PC-9 (cell line): ENCODE data around the gene PAIP2B. TPM values are rescaled to one million over a fixed set of nuclear protein-coding genes. Genes with fewer than 3 reads are reported as not detected.
A peak's percentile ranks its signal among the peaks of the same experiment; 100 is the strongest.

Source experiments
- BruUV-seq: library from RNA; stranded (reverse); fragments of 400-500 nt; replicated peaks from 2 replicates; lab custom pipeline; 2021; lab: Mats Ljungman, UMichigan
- CTCF ChIA-PET: fragments of 300-600 bp; sonication (Branson Sonifier 250); formaldehyde crosslinking; loops from one replicate; lab custom pipeline; 2022; ENCODE audit warnings: antibody characterized with exemption; lab: Charles Lee
- POLR2A ChIA-PET: fragments of 300-600 bp; sonication (Branson Sonifier 250); formaldehyde crosslinking; loops from one replicate; lab custom pipeline; 2022; ENCODE audit warnings: antibody characterized with exemption; ENCODE audit not compliant: unreplicated experiment; lab: Charles Lee
- DNase-seq, 2 experiments: peaks; one replicate each; pipeline versions ENCODE4 v3.0.0 to v3.0.0-alpha.2; 2015 to 2022; ENCODE audit warnings: mixed read lengths in 1 of 2
- H2AFZ ChIP-seq: fragments of 200-600 bp; sonication (generic); 2 replicates; pipeline ENCODE4 v1.8.1; 2017; ENCODE audit warnings: antibody characterized with exemption
- H3F3A ChIP-seq: fragments of 200-600 bp; sonication (generic); 2 replicates; pipeline ENCODE4 v1.8.1; 2017; ENCODE audit warnings: antibody characterized with exemption, mild to moderate bottlenecking, low read depth; ENCODE audit not compliant: insufficient read depth
- H3K27ac ChIP-seq: fragments of 200-600 bp; sonication (generic); 2 replicates; pipeline ENCODE4 v1.6.1; 2016; ENCODE audit warnings: mixed run types
- H3K27me3 ChIP-seq: fragments of 200-600 bp; sonication (generic); 2 replicates; pipeline ENCODE4 v1.6.1; 2016; ENCODE audit warnings: low read depth, mixed run types; ENCODE audit not compliant: insufficient read depth
- H3K36me3 ChIP-seq: fragments of 200-600 bp; sonication (generic); 2 replicates; pipeline ENCODE4 v1.6.1; 2016; ENCODE audit warnings: low read depth, mixed run types
- H3K4me1 ChIP-seq: fragments of 200-600 bp; sonication (generic); replicated peaks from 2 replicates; pipeline ENCODE4 v1.6.1; 2016; ENCODE audit warnings: mixed run types; ENCODE audit not compliant: insufficient read depth
- H3K4me2 ChIP-seq: fragments of 200-600 bp; sonication (generic); 2 replicates; pipeline ENCODE4 v1.6.1; 2017; ENCODE audit warnings: mixed run types
- H3K4me3 ChIP-seq: fragments of 200-600 bp; sonication (generic); 2 replicates; pipeline ENCODE4 v1.6.1; 2016; ENCODE audit warnings: mixed run types
- H3K79me2 ChIP-seq: fragments of 200-600 bp; sonication (generic); 2 replicates; pipeline ENCODE4 v1.6.1; 2017; ENCODE audit warnings: low read depth, mixed run types
- H3K9me2 ChIP-seq: fragments of 200-600 bp; sonication (generic); 2 replicates; pipeline ENCODE4 v1.8.1; 2017; ENCODE audit warnings: mild to moderate bottlenecking; ENCODE audit not compliant: insufficient read depth
- H3K9me3 ChIP-seq: fragments of 200-600 bp; sonication (generic); 2 replicates; pipeline ENCODE4 v1.8.1; 2016; ENCODE audit warnings: low read depth; ENCODE audit not compliant: insufficient read depth
- H4K20me1 ChIP-seq: fragments of 200-600 bp; sonication (generic); 2 replicates; pipeline ENCODE4 v1.8.1; 2017; ENCODE audit not compliant: insufficient read depth
- EZH2 ChIP-seq: fragments of 200-600 bp; sonication (generic); IDR thresholded peaks from 2 replicates; pipeline ENCODE4 v1.8.0; 2017; ENCODE audit warnings: antibody characterized with exemption, low read depth
- intact Hi-C: fragments of 100-400 bp; cut with micrococcal nuclease; formaldehyde crosslinking; loops from one replicate; pipeline ENCODE4 v1.10.0; 2022; ENCODE audit not compliant: unreplicated experiment
- total RNA-seq: library from RNA; stranded (reverse); gene quantifications from 2 replicates; pipeline ENCODE4 v1.2.3, GENCODE V29; 2021
- TF ChIP-seq, protein P1 (sequence below): fragments of 200-600 bp; sonication (generic); conservative IDR thresholded peaks from 2 replicates; pipeline ENCODE4 v1.6.1; 2017; ENCODE audit warnings: mixed run types, antibody characterized with exemption, mild to moderate bottlenecking, moderate library complexity

Gene PAIP2B
- total RNA-seq, 1 experiment from 2014 or later, result 6.1 TPM

- Histone ChIP-seq H3K4me3 (no peak overlapping the region), H3K9me3 (no peaks in the 10 kb centered on the region), H3K9me2 (no peaks in the 10 kb centered on the region), H3K79me2 (no peaks in the 10 kb centered on the region), H4K20me1 (no peaks in the 10 kb centered on the region), H3K27ac (no peak overlapping the region), H3K4me2 (no peak overlapping the region), H3F3A (no peaks in the 10 kb centered on the region), H2AFZ (no peak overlapping the region), H3K36me3 (no peaks in the 10 kb centered on the region), H3K4me1 (peaks cover 16% of the 10 kb centered on the region), H3K27me3 (no peaks in the 10 kb centered on the region)
- intact Hi-C loops, result loop anchor here (10.0 kb wide), 1 partner anchor 114 kb away; the partner anchor contains the start of gene ZNF638
- no peak for DNase-seq
- no peak for TF ChIP-seq EZH2
- TF ChIP-seq, protein P1, sequence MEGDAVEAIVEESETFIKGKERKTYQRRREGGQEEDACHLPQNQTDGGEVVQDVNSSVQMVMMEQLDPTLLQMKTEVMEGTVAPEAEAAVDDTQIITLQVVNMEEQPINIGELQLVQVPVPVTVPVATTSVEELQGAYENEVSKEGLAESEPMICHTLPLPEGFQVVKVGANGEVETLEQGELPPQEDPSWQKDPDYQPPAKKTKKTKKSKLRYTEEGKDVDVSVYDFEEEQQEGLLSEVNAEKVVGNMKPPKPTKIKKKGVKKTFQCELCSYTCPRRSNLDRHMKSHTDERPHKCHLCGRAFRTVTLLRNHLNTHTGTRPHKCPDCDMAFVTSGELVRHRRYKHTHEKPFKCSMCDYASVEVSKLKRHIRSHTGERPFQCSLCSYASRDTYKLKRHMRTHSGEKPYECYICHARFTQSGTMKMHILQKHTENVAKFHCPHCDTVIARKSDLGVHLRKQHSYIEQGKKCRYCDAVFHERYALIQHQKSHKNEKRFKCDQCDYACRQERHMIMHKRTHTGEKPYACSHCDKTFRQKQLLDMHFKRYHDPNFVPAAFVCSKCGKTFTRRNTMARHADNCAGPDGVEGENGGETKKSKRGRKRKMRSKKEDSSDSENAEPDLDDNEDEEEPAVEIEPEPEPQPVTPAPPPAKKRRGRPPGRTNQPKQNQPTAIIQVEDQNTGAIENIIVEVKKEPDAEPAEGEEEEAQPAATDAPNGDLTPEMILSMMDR, result no peak
- ChIA-PET CTCF (no interaction called here), POLR2A (no interaction called here)
- no TSS peak for BruUV-seq
Observed at GRCh38 chr2:71220743-71221142, 6.2 kb downstream of the PAIP2B start.

DNA sequence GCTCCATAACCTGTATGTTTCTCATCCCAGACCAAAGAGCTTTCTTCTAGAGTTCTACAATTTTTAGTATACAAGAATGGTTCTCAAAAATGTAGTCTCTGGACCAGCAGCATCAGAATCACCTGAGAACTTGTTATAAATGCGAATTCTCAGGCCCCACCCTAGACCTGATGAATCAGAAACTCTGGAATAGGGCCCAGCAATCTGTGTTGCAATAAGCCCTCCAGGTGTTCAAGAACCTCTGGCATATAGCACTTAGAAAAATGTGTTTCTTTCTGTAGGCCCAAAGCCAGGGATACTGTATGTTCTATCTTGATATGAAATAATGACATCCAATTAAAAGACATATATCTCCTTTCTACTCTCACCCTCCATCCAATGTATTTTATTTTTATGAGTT is 10.4 kb downstream of the PAIP2B start:
- no peak overlapping the region for H2AFZ ChIP-seq
- intact Hi-C loops, result no loop called here
- peak overlapping the region; percentile 51 for H3K4me2 ChIP-seq
- H3K27me3 ChIP-seq, result no peaks in the 10 kb centered on the region
- H3F3A ChIP-seq, result 0 out of 2 replicates have a peak, but pooled peaks cover 3% of the 10 kb centered on the region
- ChIA-PET CTCF (no interaction called here), POLR2A (no interaction called here)
- H3K36me3 ChIP-seq, result no peaks in the 10 kb centered on the region
- H3K9me3 ChIP-seq, result no peaks in the 10 kb centered on the region
- no peaks in the 10 kb centered on the region for H3K79me2 ChIP-seq
- no peaks in the 10 kb centered on the region for H4K20me1 ChIP-seq
- H3K9me2 ChIP-seq, result no peaks in the 10 kb centered on the region
- H3K27ac ChIP-seq, result no peak overlapping the region
- DNase-seq, result peak in 1 of 2 experiments; percentile 48
- no peak overlapping the region for H3K4me3 ChIP-seq
- TF ChIP-seq, protein P1, result no peak
- no peak for TF ChIP-seq EZH2
- no TSS peak for BruUV-seq
- H3K4me1 ChIP-seq, result peaks cover 22% of the 10 kb centered on the region

DNA sequence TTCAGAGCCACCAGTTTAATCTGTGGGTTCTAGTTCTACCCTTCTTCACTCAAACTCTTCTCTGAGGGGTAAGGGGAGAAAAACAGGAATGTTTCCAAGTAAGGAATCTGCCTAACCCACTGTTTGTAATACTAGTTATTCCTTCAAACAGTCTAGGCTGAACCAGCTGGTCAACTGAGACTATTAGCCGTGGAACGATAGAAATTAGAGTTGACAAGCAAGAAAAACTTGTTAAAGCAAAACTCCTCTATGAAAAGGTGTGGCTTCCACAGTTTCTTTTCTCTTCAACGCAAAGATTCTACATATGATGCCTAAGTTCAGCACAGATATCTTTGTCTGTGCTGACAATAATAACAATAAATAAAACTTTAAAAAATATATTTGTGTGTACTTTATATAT is 11.5 kb downstream of the PAIP2B start:
- BruUV-seq, result no TSS peak
- H3K79me2 ChIP-seq, result no peaks in the 10 kb centered on the region
- TF ChIP-seq EZH2, result no peak
- TF ChIP-seq, protein P1, result no peak
- H4K20me1 ChIP-seq, result no peaks in the 10 kb centered on the region
- H3K4me3 ChIP-seq, result no peak overlapping the region
- peaks cover 22% of the 10 kb centered on the region for H3K4me1 ChIP-seq
- DNase-seq, result peak in 1 of 2 experiments; percentile 61
- peak overlapping the region; percentile 51 for H3K4me2 ChIP-seq
- 0 out of 2 replicates have a peak, but pooled peaks cover 3% of the 10 kb centered on the region for H3F3A ChIP-seq
- no peak overlapping the region for H3K27ac ChIP-seq
- no peaks in the 10 kb centered on the region for H3K36me3 ChIP-seq
- no peaks in the 10 kb centered on the region for H3K9me3 ChIP-seq
- H3K27me3 ChIP-seq, result no peaks in the 10 kb centered on the region
- ChIA-PET POLR2A (interaction anchor here (0.7 kb wide), 2 partner anchors 116 to 1460 kb away, joined by 3 to 4 read pairs; partner anchors contain the start of gene ZNF638), CTCF (no interaction called here)
- no peaks in the 10 kb centered on the region for H3K9me2 ChIP-seq
- H2AFZ ChIP-seq, result no peak overlapping the region
- intact Hi-C loops, result no loop called here
